LNCaP clone FGC (cell line): ENCODE data around the gene NLRP6.
"Not testable (repeated sequence)": the region's sequence is repeated elsewhere in the genome, so short reads cannot be mapped to it uniquely, and the experiment has no call there.

ENCODE experiments used
- DNase-seq: peaks from one replicate; pipeline ENCODE4 v3.0.0-alpha.2; 2011; ENCODE audit warnings: low read depth
- H3K4me3 ChIP-seq: 2 replicates; pipeline ENCODE4 v1.5.1; 2011; ENCODE audit warnings: mild to moderate bottlenecking, low read depth, low read length, control low read depth
- TF ChIP-seq, protein P1 (sequence below): IDR thresholded peaks from 2 replicates; pipeline ENCODE4 v1.5.1; 2012; ENCODE audit warnings: mild to moderate bottlenecking; ENCODE audit not compliant: control insufficient read depth, insufficient read depth; ENCODE audit errors: extremely low read depth

The NLRP6 gene

DNA sequence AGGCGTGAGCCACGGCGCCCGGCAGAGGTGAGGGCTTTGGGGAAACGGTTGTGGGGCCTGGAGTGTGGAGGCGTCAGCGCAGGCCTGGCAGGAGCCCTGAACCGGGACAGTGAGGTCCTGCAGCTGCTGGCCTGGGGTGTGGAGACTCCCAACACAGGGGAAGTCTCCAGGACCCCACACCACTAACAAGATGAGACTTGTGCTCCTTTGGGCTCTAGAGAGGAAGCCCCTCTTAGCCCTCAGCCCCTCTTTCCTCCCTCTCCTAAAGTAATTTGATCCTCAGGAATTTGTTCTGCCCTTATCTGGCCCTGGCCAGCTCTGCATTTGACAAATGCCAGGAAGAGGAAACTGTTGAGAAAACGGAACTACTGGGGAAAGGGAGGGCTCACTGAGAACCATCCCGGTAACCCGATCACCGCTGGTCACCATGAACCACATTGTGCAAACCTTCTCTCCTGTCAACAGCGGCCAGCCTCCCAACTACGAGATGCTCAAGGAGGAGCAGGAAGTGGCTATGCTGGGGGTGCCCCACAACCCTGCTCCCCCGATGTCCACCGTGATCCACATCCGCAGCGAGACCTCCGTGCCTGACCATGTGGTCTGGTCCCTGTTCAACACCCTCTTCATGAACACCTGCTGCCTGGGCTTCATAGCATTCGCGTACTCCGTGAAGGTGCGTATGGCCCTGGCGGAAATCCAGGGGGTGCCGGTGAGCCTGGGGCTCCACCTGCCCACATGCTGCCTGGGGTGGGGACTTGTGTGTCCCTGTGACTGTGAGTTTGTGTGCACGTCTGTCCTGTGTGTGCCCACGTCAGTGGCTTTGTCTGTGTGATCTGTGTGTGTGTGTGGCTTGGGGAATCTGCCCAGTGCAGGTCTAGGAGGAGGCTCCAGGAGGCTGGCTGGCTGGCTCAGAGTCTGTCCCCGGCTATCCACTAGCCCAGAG lies 29.8 kb downstream of the NLRP6 start, which contains the start of gene IFITM2:
IFITM2 (plus strand) TSS at position 51 of the 943 bp plus-strand sequence; CDS start at position 428, 377 bp downstream.
- TF ChIP-seq, protein P1, sequence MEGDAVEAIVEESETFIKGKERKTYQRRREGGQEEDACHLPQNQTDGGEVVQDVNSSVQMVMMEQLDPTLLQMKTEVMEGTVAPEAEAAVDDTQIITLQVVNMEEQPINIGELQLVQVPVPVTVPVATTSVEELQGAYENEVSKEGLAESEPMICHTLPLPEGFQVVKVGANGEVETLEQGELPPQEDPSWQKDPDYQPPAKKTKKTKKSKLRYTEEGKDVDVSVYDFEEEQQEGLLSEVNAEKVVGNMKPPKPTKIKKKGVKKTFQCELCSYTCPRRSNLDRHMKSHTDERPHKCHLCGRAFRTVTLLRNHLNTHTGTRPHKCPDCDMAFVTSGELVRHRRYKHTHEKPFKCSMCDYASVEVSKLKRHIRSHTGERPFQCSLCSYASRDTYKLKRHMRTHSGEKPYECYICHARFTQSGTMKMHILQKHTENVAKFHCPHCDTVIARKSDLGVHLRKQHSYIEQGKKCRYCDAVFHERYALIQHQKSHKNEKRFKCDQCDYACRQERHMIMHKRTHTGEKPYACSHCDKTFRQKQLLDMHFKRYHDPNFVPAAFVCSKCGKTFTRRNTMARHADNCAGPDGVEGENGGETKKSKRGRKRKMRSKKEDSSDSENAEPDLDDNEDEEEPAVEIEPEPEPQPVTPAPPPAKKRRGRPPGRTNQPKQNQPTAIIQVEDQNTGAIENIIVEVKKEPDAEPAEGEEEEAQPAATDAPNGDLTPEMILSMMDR: 0 out of 2 replicates have a peak, but pooled peaks have one; percentile 8
- not testable (repeated sequence) for DNase-seq
- peak within 1 kb of the TSS; percentile 61 for H3K4me3 ChIP-seq

DNA sequence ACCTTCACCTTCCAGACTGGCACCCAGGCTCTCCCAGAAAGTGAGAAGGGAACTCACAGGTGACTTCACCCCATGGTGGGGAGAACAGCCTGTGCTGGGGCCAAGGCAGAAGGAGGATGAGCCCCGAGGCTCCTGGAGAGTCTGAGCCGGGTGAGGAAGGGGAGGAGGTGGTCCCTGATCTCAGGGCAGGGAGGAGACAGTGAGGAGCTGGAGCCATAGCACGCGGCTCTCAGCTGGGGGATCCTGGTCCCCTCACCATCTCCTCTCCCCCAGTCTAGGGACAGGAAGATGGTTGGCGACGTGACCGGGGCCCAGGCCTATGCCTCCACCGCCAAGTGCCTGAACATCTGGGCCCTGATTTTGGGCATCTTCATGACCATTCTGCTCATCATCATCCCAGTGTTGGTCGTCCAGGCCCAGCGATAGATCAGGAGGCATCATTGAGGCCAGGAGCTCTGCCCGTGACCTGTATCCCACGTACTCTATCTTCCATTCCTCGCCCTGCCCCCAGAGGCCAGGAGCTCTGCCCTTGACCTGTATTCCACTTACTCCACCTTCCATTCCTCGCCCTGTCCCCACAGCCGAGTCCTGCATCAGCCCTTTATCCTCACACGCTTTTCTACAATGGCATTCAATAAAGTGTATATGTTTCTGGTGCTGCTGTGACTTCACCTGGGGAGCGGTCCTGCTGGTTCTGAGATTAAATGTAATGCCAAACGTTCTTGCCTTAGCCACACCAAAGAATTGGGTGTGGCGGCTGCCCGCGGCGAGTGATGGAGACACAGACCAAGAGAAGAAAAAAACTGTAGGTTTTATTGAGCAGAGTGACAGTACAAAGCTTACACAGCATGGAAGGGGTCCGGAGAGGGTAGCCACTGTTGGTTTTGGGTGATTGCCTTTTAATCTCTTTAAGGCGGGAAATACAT lies 30.8 kb downstream of the NLRP6 start:
- peak overlapping the region; percentile 61 for H3K4me3 ChIP-seq
- DNase-seq: not testable (repeated sequence)

DNA sequence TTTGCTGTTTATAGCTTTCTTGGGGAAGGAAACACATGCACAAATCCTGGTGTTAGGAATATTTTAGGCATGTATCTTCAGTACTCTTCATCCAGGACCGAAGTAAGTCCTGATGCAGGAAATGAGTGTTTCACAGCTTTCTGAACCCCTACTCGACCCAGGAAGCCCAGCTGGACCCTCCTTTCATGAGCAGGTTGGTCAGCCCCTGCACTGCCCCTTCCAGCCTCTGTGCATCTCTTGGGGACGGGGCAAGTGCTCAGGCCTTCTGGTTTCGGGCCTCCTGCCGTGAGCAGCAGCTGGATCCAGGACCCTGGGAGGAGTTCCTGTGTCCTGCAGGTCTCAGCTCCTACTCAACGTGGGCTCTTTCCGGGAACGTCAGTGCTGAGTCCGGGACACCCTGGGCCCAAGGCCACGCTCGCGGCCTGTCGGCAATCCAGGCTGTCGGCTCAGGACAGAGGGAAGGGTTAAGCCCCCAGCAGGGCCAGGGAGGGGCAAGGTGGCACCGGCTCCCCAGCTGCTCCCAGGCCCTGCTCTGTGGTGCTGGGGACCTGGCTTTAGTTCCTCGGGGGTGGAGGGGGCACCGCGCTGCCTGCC lies 31.9 kb downstream of the NLRP6 start:
- DNase-seq, H3K4me3 ChIP-seq: not testable (repeated sequence)

DNA sequence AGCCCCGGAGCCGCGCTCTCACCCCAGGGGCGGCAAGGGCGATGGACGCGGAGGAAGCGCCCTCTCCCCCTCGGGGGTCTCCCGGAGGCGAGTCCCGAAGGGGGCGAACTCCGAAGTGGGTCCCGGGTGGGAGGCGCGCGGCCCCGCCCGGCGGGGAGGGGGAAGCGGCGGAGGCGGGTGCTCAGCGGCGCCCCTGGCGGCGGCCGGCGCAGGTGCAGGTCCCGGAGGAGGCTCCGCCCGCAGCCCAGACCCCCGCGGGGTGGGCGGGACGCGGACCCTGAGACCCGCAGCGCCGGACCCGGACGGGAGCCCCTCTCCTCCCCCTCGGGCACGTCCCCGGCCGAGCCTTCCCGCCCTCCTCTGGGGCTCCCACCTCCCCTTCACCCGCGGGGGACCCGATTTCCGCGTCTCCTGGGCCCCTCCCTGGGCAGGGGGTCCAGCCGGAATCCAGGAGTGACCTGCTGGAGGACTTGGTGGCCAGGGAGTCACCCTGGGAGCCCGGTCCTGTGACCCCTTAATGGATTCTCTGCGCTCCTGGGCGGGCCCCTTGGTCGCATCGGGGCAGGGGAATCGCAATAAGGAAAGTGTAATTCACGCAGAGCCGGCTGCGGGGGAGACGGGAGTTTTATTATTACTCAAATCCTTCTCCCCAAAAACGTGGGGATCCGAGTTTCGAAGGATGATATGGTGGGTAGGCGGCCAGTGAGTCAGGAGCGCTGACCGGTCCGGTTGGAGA lies 33.0 kb downstream of the NLRP6 start:
- H3K4me3 ChIP-seq, DNase-seq: not testable (repeated sequence)

DNA sequence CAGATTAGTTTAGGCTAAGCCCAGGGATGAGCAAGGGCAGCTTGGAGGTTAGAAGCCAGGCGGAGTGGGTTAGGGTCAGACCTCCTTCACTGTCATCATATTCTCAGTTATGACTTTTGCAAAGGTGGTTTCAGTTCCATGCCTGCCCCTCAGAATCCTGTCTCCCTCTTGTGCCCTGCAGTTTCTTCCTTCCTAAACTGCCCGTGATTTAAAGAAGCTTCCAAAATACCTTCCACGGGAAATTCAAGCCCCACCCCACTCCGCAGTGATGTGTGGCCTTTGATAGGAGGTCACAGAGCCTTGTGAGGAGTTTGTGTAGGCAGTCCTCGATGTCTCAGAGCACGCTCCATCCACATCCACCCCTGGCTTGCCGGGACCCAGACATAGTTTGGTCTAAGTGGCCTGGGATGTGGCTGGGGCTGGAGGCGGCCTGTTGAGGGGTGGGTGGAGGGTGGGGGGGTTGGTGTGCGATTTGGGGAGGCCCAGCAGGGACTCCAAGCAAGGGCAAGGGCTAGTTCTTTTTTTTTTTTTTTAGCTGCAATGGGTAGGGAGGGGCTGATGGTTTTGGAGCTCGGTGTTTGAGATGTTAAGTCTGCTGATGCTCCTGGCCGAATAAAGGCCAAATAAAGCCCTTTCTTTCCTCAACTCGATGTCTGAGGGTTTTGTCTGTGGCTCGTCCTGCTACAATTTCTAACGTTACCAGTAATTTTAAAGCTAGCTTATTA lies 34.0 kb downstream of the NLRP6 start:
- DNase-seq: no peak
- TF ChIP-seq, protein P1: no peak
- no peak overlapping the region for H3K4me3 ChIP-seq

DNA sequence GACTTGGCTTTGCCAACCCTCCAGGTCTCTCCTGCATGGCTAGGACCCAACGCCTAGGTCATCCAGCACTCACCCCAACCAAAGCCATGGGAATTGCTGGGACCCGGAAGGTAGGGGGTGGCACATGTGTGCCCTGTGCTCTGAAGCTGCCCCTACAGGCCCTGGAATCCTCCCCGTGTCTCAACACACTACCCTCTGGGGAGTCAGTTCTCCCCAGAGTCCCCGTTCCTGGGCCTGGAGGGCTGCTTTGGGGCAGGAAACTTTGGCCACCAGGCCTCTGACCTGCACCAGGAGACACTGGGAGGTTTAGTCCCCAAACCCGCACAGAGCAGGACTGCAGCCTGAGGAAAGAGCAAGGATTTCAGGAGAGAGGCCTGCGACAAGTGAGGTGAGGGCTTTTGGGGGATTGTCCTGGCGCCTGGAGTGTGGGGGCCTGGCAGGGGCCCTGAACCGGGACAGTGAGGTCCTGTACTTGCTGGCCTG lies 35.1 kb downstream of the NLRP6 start:
- H3K4me3 ChIP-seq: no peak overlapping the region
- TF ChIP-seq, protein P1: no peak
- DNase-seq: no peak

DNA sequence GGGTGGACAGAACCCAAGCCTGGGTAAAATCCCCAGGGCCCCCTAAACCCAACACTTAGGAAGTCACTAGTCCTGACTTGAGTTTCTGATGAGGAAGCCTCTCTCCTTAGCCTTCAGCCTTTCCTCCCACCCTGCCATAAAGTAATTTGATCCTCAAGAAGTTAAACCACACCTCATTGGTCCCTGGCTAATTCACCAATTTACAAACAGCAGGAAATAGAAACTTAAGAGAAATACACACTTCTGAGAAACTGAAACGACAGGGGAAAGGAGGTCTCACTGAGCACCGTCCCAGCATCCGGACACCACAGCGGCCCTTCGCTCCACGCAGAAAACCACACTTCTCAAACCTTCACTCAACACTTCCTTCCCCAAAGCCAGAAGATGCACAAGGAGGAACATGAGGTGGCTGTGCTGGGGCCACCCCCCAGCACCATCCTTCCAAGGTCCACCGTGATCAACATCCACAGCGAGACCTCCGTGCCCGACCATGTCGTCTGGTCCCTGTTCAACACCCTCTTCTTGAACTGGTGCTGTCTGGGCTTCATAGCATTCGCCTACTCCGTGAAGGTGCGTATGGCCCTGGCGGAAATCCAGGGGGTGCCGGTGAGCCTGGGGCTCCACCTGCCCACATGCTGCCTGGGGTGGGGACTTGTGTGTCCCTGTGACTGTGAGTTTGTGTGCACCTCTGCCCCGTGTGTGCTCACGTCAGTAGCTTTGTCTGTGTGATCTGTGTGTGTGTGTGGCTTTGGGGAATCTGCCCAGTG lies 35.8 kb downstream of the NLRP6 start, which contains the start of gene IFITM1:
IFITM1 (plus strand) TSS at position 254 of the 767 bp plus-strand sequence; CDS start at position 385, 131 bp downstream.
- H3K4me3 ChIP-seq: no peak within 1 kb of the TSS
- TF ChIP-seq, protein P1: no peak
- no peak for DNase-seq

DNA sequence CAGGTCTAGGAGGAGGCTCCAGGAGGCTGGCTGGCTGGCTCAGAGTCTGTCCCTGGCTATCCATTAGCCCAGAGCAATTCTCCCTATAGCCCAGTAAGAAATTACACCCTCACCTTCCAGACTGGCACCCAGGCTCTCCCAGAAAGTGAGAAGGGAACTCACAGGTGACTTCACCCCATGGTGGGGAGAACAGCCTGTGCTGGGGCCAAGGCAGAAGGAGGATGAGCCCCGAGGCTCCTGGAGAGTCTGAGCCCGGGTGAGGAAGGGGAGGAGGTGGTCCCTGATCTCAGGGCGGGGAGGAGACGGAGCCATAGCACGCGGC lies 36.3 kb downstream of the NLRP6 start:
- H3K4me3 ChIP-seq, DNase-seq: not testable (repeated sequence)
